HepG2 (cell line): ENCODE data around the gene BORCS5. TPM values are rescaled to one million over a fixed set of nuclear protein-coding genes. Genes with fewer than 3 reads are reported as not detected.

ENCODE experiments used
- ATRX ChIP-seq: sonication (generic); formaldehyde crosslinking; IDR thresholded peaks from 2 replicates; pipeline ENCODE4 v1.4.0; 2020; ENCODE audit warnings: missing genetic modification reagents, borderline replicate concordance
- BCL6 ChIP-seq: IDR thresholded peaks from 2 replicates; pipeline ENCODE4 v1.6.1; 2016; ENCODE audit warnings: missing genetic modification reagents, missing compliant biosample characterization
- CBFB ChIP-seq: sonication (generic); formaldehyde crosslinking; IDR thresholded peaks from 2 replicates; pipeline ENCODE4 v1.4.0; 2020; ENCODE audit warnings: missing genetic modification reagents
- CHD4 ChIP-seq: fragments of 200-600 bp; sonication (generic); IDR thresholded peaks from 2 replicates; pipeline ENCODE4 v1.7.0; 2017; ENCODE audit warnings: mild to moderate bottlenecking, low read length, borderline replicate concordance
- HDAC2 ChIP-seq: sonication (generic); formaldehyde crosslinking; IDR thresholded peaks from 2 replicates; pipeline ENCODE4 v1.4.0; 2020; ENCODE audit warnings: missing genetic modification reagents
- KDM5A ChIP-seq: fragments of 200-600 bp; sonication (generic); IDR thresholded peaks from 2 replicates; pipeline ENCODE4 v1.7.0; 2018; ENCODE audit warnings: antibody characterized with exemption, mild to moderate bottlenecking, low read length, borderline replicate concordance
- NCOA2 ChIP-seq: sonication (generic); formaldehyde crosslinking; IDR thresholded peaks from 2 replicates; pipeline ENCODE4 v1.8.0; 2022; ENCODE audit warnings: inconsistent platforms
- NR2F2 ChIP-seq: IDR thresholded peaks from 2 replicates; pipeline ENCODE4 v1.6.1; 2012; ENCODE audit warnings: low read depth, inconsistent platforms, borderline replicate concordance
- POGZ ChIP-seq: sonication (generic); formaldehyde crosslinking; IDR thresholded peaks from 2 replicates; pipeline ENCODE4 v1.4.0; 2020; ENCODE audit warnings: mild to moderate bottlenecking, missing genetic modification reagents
- RNF2 ChIP-seq: fragments of 450-650 bp; conservative IDR thresholded peaks from 2 replicates; pipeline ENCODE4 v1.6.1; 2016; ENCODE audit warnings: low read depth
- SAP130 ChIP-seq: IDR thresholded peaks from 2 replicates; pipeline ENCODE4 v1.6.1; 2016; ENCODE audit warnings: low read depth
- SP5 ChIP-seq: IDR thresholded peaks from 2 replicates; pipeline ENCODE4 v1.6.1; 2016; ENCODE audit warnings: low read depth, borderline replicate concordance
- ZKSCAN1 ChIP-seq: fragments of 150-350 bp; IDR thresholded peaks from 2 replicates; pipeline ENCODE4 v1.6.1; 2014; ENCODE audit warnings: low read length
- ZNF12 ChIP-seq: sonication (generic); formaldehyde crosslinking; IDR thresholded peaks from 2 replicates; pipeline ENCODE4 v1.5.0; 2020; ENCODE audit warnings: missing genetic modification reagents
- ZNF264 ChIP-seq: sonication (generic); formaldehyde crosslinking; IDR thresholded peaks from 2 replicates; pipeline ENCODE4 v1.4.0; 2020; ENCODE audit warnings: missing genetic modification reagents
- ZNF335 ChIP-seq: sonication (generic); formaldehyde crosslinking; IDR thresholded peaks from 2 replicates; pipeline ENCODE4 v1.4.0; 2020; ENCODE audit warnings: missing genetic modification reagents
- ZNF510 ChIP-seq: sonication (generic); formaldehyde crosslinking; IDR thresholded peaks from 2 replicates; pipeline ENCODE4 v1.4.0; 2020; ENCODE audit warnings: low read depth, mild to moderate bottlenecking, missing genetic modification reagents
- polyA plus RNA-seq, 8 experiments: library from polyadenylated mRNA; depleted of rRNA in 3 of 8; stranded (reverse) in 7 of 8; unstranded in 1 of 8; fragments of >200 nt; fragmentation: Illumina TruSeq in 4 of 8; extraction: Trizol in 4 of 8; gene quantifications; 2 replicates each; pipeline versions ENCODE4 v1.2.1 to v1.2.3, GENCODE V29; 2011 to 2016; ENCODE audit warnings: low read depth in 4 of 8, missing spikeins in 1 of 8, mixed read lengths in 1 of 8; ENCODE audit not compliant: insufficient read depth in 1 of 8
- total RNA-seq, 5 experiments: library from RNA; depleted of rRNA; stranded (reverse); fragments of >200 nt; fragmentation: Illumina TruSeq; extraction: Trizol; gene quantifications; 2 replicates each; pipeline ENCODE4 v1.2.3, GENCODE V29; 2016; ENCODE audit warnings: low read depth in 1 of 5
- TF ChIP-seq, protein P1 (sequence below): sonication (generic); formaldehyde crosslinking; IDR thresholded peaks from 2 replicates; pipeline ENCODE4 v1.4.0; 2020; ENCODE audit warnings: missing genetic modification reagents
- TF ChIP-seq, protein P2 (sequence below): sonication (generic); formaldehyde crosslinking; IDR thresholded peaks from 2 replicates; pipeline ENCODE4 v1.4.0; 2020; ENCODE audit warnings: missing genetic modification reagents
- TF ChIP-seq, protein P3 (sequence below): sonication (generic); formaldehyde crosslinking; IDR thresholded peaks from 2 replicates; pipeline ENCODE4 v1.4.0; 2020; ENCODE audit warnings: mild to moderate bottlenecking, missing genetic modification reagents
- TF ChIP-seq, protein P4 (sequence below): sonication (generic); formaldehyde crosslinking; IDR thresholded peaks from 2 replicates; pipeline ENCODE4 v1.4.0; 2020; ENCODE audit warnings: missing genetic modification reagents

BORCS5 gene
- total and polyA plus RNA-seq, 2 of the 13 experiments (the other 11 are each of a cell fraction or from before 2014, with no cell fraction given), result 3.9 to 4.7 TPM

DNA sequence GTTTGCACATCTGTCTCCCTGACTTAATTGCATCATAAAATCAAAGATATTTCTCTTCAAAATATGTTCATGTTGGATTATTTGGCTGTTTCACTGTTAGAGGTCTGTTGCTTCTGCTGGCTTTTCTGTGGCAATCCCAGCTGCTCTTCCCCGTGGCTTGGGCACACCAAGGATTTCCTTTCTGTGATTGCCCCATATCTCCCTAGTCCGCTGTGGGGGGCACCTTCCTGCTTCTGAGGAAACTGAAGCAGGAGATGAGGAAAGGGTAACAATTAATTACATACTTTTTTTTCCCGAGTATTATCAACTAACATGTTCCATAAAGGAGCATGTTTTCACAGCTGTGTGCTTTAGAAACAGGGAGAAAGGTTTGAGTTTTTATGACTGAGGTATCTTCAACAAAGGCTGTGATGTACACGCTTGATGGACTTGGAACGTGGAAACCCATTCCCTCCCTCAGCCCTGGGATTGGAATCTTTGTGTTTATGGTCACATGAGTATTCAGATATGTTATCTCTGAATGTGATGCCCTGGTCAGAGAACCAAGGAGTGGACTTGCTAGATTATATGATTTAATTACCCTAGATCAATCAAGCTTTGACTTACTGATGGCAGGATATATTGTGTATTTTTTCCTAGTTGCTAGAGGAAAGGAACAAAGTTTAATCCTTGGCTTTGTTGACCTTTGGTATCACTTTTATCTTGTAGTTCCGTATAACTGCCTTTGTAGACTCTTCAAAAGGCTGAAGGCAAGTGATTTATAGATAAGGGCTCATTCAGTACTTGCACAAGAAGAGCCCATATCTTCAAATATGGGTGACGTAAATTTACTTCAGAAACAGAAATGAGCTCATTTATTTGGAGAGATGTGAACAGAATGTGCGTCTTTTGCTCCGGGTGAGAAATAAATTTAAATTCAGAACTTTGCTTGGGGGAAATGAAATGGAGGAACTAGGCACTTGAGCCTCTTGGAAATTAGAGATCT is 46.7 kb downstream of the BORCS5 start (continued):
- TF ChIP-seq BCL6 (CRISPR knock-in tag) (peak; percentile 83), ZNF264 (CRISPR knock-in tag) (0 out of 2 replicates have a peak, but pooled peaks have one; percentile 23), ZNF335 (CRISPR knock-in tag) (no peak), ZNF12 (CRISPR knock-in tag) (no peak), CBFB (CRISPR knock-in tag) (peak; percentile 73; the same call in 1 of the 2 replicates), POGZ (CRISPR knock-in tag) (no peak; the same call in 1 of the 2 replicates), NR2F2 (peak; percentile 71; the same call in 1 of the 2 replicates), SP5 (CRISPR knock-in tag) (no peak), ZKSCAN1 (no peak), SAP130 (CRISPR knock-in tag) (peak; percentile 51), HDAC2 (CRISPR knock-in tag) (peak; percentile 76), KDM5A (no peak; the same call in 1 of the 2 replicates), CHD4 (no peak; the same call in none of the 2 replicates), NCOA2 (CRISPR knock-in tag) (peak; percentile 97), RNF2 (no peak), ZNF510 (CRISPR knock-in tag) (0 out of 2 replicates have a peak, but pooled peaks have one; percentile 60), ATRX (CRISPR knock-in tag) (no peak)
- TF ChIP-seq, protein P1, sequence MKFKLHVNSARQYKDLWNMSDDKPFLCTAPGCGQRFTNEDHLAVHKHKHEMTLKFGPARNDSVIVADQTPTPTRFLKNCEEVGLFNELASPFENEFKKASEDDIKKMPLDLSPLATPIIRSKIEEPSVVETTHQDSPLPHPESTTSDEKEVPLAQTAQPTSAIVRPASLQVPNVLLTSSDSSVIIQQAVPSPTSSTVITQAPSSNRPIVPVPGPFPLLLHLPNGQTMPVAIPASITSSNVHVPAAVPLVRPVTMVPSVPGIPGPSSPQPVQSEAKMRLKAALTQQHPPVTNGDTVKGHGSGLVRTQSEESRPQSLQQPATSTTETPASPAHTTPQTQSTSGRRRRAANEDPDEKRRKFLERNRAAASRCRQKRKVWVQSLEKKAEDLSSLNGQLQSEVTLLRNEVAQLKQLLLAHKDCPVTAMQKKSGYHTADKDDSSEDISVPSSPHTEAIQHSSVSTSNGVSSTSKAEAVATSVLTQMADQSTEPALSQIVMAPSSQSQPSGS, result peak; percentile 98
- TF ChIP-seq, protein P2, sequence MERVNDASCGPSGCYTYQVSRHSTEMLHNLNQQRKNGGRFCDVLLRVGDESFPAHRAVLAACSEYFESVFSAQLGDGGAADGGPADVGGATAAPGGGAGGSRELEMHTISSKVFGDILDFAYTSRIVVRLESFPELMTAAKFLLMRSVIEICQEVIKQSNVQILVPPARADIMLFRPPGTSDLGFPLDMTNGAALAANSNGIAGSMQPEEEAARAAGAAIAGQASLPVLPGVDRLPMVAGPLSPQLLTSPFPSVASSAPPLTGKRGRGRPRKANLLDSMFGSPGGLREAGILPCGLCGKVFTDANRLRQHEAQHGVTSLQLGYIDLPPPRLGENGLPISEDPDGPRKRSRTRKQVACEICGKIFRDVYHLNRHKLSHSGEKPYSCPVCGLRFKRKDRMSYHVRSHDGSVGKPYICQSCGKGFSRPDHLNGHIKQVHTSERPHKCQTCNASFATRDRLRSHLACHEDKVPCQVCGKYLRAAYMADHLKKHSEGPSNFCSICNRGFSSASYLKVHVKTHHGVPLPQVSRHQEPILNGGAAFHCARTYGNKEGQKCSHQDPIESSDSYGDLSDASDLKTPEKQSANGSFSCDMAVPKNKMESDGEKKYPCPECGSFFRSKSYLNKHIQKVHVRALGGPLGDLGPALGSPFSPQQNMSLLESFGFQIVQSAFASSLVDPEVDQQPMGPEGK, result peak; percentile 35
- TF ChIP-seq, protein P3, sequence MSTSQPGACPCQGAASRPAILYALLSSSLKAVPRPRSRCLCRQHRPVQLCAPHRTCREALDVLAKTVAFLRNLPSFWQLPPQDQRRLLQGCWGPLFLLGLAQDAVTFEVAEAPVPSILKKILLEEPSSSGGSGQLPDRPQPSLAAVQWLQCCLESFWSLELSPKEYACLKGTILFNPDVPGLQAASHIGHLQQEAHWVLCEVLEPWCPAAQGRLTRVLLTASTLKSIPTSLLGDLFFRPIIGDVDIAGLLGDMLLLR (CRISPR knock-in tag), result no peak
- TF ChIP-seq, protein P4, sequence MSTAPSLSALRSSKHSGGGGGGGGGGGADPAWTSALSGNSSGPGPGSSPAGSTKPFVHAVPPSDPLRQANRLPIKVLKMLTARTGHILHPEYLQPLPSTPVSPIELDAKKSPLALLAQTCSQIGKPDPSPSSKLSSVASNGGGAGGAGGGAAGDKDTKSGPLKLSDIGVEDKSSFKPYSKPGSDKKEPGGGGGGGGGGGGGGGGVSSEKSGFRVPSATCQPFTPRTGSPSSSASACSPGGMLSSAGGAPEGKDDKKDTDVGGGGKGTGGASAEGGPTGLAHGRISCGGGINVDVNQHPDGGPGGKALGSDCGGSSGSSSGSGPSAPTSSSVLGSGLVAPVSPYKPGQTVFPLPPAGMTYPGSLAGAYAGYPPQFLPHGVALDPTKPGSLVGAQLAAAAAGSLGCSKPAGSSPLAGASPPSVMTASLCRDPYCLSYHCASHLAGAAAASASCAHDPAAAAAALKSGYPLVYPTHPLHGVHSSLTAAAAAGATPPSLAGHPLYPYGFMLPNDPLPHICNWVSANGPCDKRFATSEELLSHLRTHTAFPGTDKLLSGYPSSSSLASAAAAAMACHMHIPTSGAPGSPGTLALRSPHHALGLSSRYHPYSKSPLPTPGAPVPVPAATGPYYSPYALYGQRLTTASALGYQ (CRISPR knock-in tag), result peak; percentile 92
